ENCODE results near the gene NCSTN. TPM values are rescaled to one million over a fixed set of nuclear protein-coding genes. Genes with fewer than 3 reads are reported as not detected.

Gene NCSTN
- polyA plus RNA-seq, 1 donor from 2014 or later, result 21.0 TPM

GRCh38 chr1:160353223-160353622 is 10.0 kb downstream of the NCSTN start:
- Histone ChIP-seq H3K4me3 (ENCODE audit: low read length) (no peak overlapping the region), H3K27ac (ENCODE audit: low read length) (no peak overlapping the region)

GRCh38 chr1:160354388-160354985 is 11.3 kb downstream of the NCSTN start:
- H3K36me3 ChIP-seq (ENCODE audit: insufficient read depth, low read length), result peaks cover 5% of the 10 kb centered on the region
- H3K79me2 ChIP-seq (replicated peaks; ENCODE audit: insufficient read depth, low read length), result no peaks in the 10 kb centered on the region
- no peak overlapping the region for H3K4me2 ChIP-seq (ENCODE audit: low read length)
- no peaks in the 10 kb centered on the region for H3F3A ChIP-seq (ENCODE audit: insufficient read depth, low read length, poor library complexity, severe bottlenecking)
- H3K27me3 ChIP-seq (ENCODE audit: insufficient read depth, low read depth, low read length), result no peaks in the 10 kb centered on the region
- H3K9ac ChIP-seq (ENCODE audit: low read length), result no peak overlapping the region
- TF ChIP-seq CTCF (IDR thresholded peaks at IDR 0.05; ENCODE audit: poor library complexity, severe bottlenecking), result peak; percentile 58
- no peak for TF ChIP-seq MXI1 (conservative IDR thresholded peaks at IDR 0.05; ENCODE audit: poor library complexity, severe bottlenecking)
- no peak for TF ChIP-seq TAF1 (IDR thresholded peaks at IDR 0.05; ENCODE audit: low read depth)
- TF ChIP-seq SMC3 (conservative IDR thresholded peaks at IDR 0.05; ENCODE audit: poor library complexity), result peak; percentile 66
- TF ChIP-seq RAD21 (conservative IDR thresholded peaks at IDR 0.05), result peak; percentile 39
- no peak for TF ChIP-seq EZH2 (IDR thresholded peaks at IDR 0.05; ENCODE audit: borderline replicate concordance, insufficient read depth, low read length, poor library complexity, severe bottlenecking)
- H3K9me2 ChIP-seq (ENCODE audit: insufficient read depth, low read length), result no peaks in the 10 kb centered on the region
- no peak overlapping the region for H3K27ac ChIP-seq (ENCODE audit: low read length)
- no peaks in the 10 kb centered on the region for H3K9me3 ChIP-seq (ENCODE audit: low read length)
- H2AFZ ChIP-seq (ENCODE audit: low read depth, low read length), result no peak overlapping the region
- no peak overlapping the region for H3K4me3 ChIP-seq (ENCODE audit: low read length)
- H4K20me1 ChIP-seq (ENCODE audit: insufficient read depth), result no peaks in the 10 kb centered on the region

More at GRCh38 chr1:160353223-160353622, 10.0 kb downstream of the NCSTN start:
- Histone ChIP-seq H2AFZ (ENCODE audit: low read depth, low read length) (no peak overlapping the region), H3K9me3 (ENCODE audit: low read length) (no peaks in the 10 kb centered on the region), H3K27me3 (ENCODE audit: insufficient read depth, low read depth, low read length) (no peaks in the 10 kb centered on the region), H3F3A (ENCODE audit: insufficient read depth, low read length, poor library complexity, severe bottlenecking) (no peaks in the 10 kb centered on the region), H3K9me2 (ENCODE audit: insufficient read depth, low read length) (no peaks in the 10 kb centered on the region), H3K36me3 (ENCODE audit: insufficient read depth, low read length) (peaks cover 5% of the 10 kb centered on the region), H3K4me2 (ENCODE audit: low read length) (no peak overlapping the region), H3K9ac (ENCODE audit: low read length) (no peak overlapping the region), H4K20me1 (ENCODE audit: insufficient read depth) (no peaks in the 10 kb centered on the region), H3K79me2 (replicated peaks; ENCODE audit: insufficient read depth, low read length) (no peaks in the 10 kb centered on the region)
- no peak for TF ChIP-seq TAF1 (IDR thresholded peaks at IDR 0.05; ENCODE audit: low read depth)
- no peak for TF ChIP-seq RAD21 (conservative IDR thresholded peaks at IDR 0.05)
- no peak for TF ChIP-seq CTCF (IDR thresholded peaks at IDR 0.05; ENCODE audit: poor library complexity, severe bottlenecking)
- no peak for TF ChIP-seq SMC3 (conservative IDR thresholded peaks at IDR 0.05; ENCODE audit: poor library complexity)
- TF ChIP-seq POLR2AphosphoS5 (IDR thresholded peaks at IDR 0.05), result no peak
- no peak for TF ChIP-seq REST (IDR thresholded peaks at IDR 0.05; ENCODE audit: borderline replicate concordance)
- no peak for TF ChIP-seq MXI1 (conservative IDR thresholded peaks at IDR 0.05; ENCODE audit: poor library complexity, severe bottlenecking)
- no peak for TF ChIP-seq EP300 (conservative IDR thresholded peaks at IDR 0.05; ENCODE audit: poor library complexity, severe bottlenecking)
- no peak for TF ChIP-seq EZH2 (IDR thresholded peaks at IDR 0.05; ENCODE audit: borderline replicate concordance, insufficient read depth, low read length, poor library complexity, severe bottlenecking)
